Peyer's patch (tissue), 4 donors: Measurements from ENCODE around the gene PKDCC.
"Not testable (repeated sequence)": the region's sequence is repeated elsewhere in the genome, so short reads cannot be mapped to it uniquely, and the experiment has no call there.

ENCODE experiments used
- POLR2A ChIP-seq, 2 donors: fragments of 450-650 bp; IDR thresholded peaks; one replicate each; pipeline ENCODE4 v1.5.1; 2017; ENCODE audit warnings: antibody characterized with exemption in 2 of 2, mild to moderate bottlenecking in 2 of 2, moderate library complexity in 2 of 2
- TF ChIP-seq, protein P1 (sequence below), 6 experiments: fragments of 450-650 bp in 4 of 6; fragments of 200-600 bp in 2 of 6; sonication (generic) in 1 of 6; IDR thresholded peaks; one replicate each; pipeline ENCODE4 v1.5.1; 2017 to 2019; ENCODE audit warnings: antibody characterized with exemption in 6 of 6, mild to moderate bottlenecking in 3 of 6, moderate library complexity in 1 of 6

DNA sequence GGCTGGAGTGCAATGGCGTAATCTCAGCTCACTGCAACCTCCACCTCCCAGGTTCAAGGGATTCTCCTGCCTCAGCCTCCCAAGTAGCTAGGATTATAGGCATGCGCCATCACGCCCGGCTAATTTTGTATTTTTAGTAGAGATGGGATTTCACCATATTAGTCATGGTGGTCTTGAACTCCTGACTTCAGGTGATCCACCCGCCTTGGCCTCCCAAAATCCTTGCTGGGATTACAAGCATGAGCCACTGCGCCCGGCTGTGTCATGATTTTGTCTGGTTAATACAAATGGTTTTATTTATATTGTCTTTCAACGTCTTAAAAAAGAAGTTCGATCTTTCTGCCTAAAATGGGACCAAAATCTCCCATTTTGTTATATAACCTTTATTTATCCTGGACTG is 19.2 kb downstream of the PKDCC start:
- TF ChIP-seq, protein P1, sequence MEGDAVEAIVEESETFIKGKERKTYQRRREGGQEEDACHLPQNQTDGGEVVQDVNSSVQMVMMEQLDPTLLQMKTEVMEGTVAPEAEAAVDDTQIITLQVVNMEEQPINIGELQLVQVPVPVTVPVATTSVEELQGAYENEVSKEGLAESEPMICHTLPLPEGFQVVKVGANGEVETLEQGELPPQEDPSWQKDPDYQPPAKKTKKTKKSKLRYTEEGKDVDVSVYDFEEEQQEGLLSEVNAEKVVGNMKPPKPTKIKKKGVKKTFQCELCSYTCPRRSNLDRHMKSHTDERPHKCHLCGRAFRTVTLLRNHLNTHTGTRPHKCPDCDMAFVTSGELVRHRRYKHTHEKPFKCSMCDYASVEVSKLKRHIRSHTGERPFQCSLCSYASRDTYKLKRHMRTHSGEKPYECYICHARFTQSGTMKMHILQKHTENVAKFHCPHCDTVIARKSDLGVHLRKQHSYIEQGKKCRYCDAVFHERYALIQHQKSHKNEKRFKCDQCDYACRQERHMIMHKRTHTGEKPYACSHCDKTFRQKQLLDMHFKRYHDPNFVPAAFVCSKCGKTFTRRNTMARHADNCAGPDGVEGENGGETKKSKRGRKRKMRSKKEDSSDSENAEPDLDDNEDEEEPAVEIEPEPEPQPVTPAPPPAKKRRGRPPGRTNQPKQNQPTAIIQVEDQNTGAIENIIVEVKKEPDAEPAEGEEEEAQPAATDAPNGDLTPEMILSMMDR (IDR thresholded peaks at IDR 0.05): not testable (repeated sequence)
- TF ChIP-seq POLR2A (IDR thresholded peaks at IDR 0.05): not testable (repeated sequence)
